Muscle of leg (tissue), 11 donors: ENCODE data around the gene ACSM2B. TPM values are rescaled to one million over a fixed set of nuclear protein-coding genes. Genes with fewer than 3 reads are reported as not detected.
"Not testable (repeated sequence)": the region's sequence is repeated elsewhere in the genome, so short reads cannot be mapped to it uniquely, and the experiment has no call there.

Source experiments
- DNase-seq: peaks from one replicate; pipeline ENCODE4 v3.0.0; 2013
- H3K27ac ChIP-seq: one replicate; pipeline ENCODE4 v1.5.1; 2013; ENCODE audit warnings: mild to moderate bottlenecking, low read length, control low read depth
- H3K27me3 ChIP-seq: one replicate; pipeline ENCODE4 v1.6.1; 2013; ENCODE audit warnings: low read length; ENCODE audit not compliant: control insufficient read depth, insufficient read depth
- H3K36me3 ChIP-seq: one replicate; pipeline ENCODE4 v1.6.1; 2013; ENCODE audit warnings: low read length; ENCODE audit not compliant: control insufficient read depth, insufficient read depth
- H3K4me1 ChIP-seq: one replicate; pipeline ENCODE4 v1.6.1; 2013; ENCODE audit warnings: low read length; ENCODE audit not compliant: control insufficient read depth, insufficient read depth
- H3K4me3 ChIP-seq: one replicate; pipeline ENCODE4 v1.5.1; 2013; ENCODE audit warnings: low read length, control low read depth
- H3K9me3 ChIP-seq: replicated peaks from 2 replicates; pipeline ENCODE4 v1.6.1; 2013; ENCODE audit warnings: low read depth, low read length; ENCODE audit not compliant: control insufficient read depth
- WGBS: methylation state at CpG from one replicate; pipeline ENCODE4 v1.1.5; 2013; ENCODE audit warnings: missing lambda C conversion rate; ENCODE audit not compliant: insufficient coverage; 5-methylcytosine and 5-hydroxymethylcytosine counted together
- polyA plus RNA-seq, 8 donors: library from polyadenylated mRNA; unstranded; fragments of 120-200 nt; gene quantifications; one replicate each; pipeline versions ENCODE4 v1.2.1 to v1.2.3, GENCODE V29; 2013; ENCODE audit warnings: inconsistent platforms in 1 of 8, low replicate concordance in 1 of 8; ENCODE audit not compliant: insufficient read length in 8 of 8, insufficient read depth in 1 of 8
- total RNA-seq: library from RNA; stranded (reverse); fragments of 120-200 nt; gene quantifications from one replicate; pipeline ENCODE4 v1.2.4, GENCODE V29; 2013

The ACSM2B gene
- total and polyA plus RNA-seq, 9 donors: 0.11 to 1.1 (median 0.55) TPM

GRCh38 chr16:20595694-20596093 lies 19.5 kb upstream of the ACSM2B start:
- not testable (repeated sequence) for H3K36me3 ChIP-seq, H3K4me3 ChIP-seq, H3K9me3 ChIP-seq, DNase-seq, H3K4me1 ChIP-seq, H3K27ac ChIP-seq, H3K27me3 ChIP-seq
- 80% methylated on average over 1 of the region's 2 CpGs for WGBS

GRCh38 chr16:20595068-20595467 lies 18.9 kb upstream of the ACSM2B start:
- not testable (repeated sequence) for H3K4me3 ChIP-seq, H3K36me3 ChIP-seq, H3K4me1 ChIP-seq, DNase-seq, H3K27me3 ChIP-seq, H3K27ac ChIP-seq, H3K9me3 ChIP-seq
- WGBS: no CpG with 5 or more reads among the region's 2 CpGs

DNA sequence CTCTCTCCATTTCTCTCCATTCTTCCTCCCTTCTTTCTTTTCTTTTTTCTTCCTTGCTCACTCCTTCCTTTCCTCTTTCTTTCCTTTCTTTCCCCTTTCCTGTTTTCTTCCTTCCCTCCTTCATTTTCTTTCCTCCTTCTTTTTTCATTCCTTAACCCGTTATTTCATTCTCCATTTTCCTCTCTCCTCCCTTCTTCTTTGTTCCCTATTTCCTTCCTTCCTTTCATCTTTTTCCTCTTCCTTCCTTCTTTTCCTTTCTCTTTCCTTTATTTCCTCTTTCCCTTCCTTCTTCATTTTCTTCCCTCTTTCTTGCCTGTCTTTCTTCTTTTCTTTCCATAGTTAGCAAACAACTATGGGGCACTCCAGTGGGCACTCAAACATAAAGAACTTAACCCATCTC lies 16.6 kb upstream of the ACSM2B start:
- not testable (repeated sequence) for H3K4me3 ChIP-seq, H3K27me3 ChIP-seq, DNase-seq, H3K4me1 ChIP-seq, H3K36me3 ChIP-seq, H3K27ac ChIP-seq, H3K9me3 ChIP-seq
- WGBS: 57% methylated on average over 1 of the region's 1 CpG

- not testable (repeated sequence) for H3K36me3 ChIP-seq, H3K9me3 ChIP-seq, H3K4me1 ChIP-seq, H3K27ac ChIP-seq, DNase-seq, H3K4me3 ChIP-seq, H3K27me3 ChIP-seq
- 100% methylated on average over 1 of the region's 6 CpGs for WGBS
Measured at GRCh38 chr16:20589486-20589885, 13.3 kb upstream of the ACSM2B start.

DNA sequence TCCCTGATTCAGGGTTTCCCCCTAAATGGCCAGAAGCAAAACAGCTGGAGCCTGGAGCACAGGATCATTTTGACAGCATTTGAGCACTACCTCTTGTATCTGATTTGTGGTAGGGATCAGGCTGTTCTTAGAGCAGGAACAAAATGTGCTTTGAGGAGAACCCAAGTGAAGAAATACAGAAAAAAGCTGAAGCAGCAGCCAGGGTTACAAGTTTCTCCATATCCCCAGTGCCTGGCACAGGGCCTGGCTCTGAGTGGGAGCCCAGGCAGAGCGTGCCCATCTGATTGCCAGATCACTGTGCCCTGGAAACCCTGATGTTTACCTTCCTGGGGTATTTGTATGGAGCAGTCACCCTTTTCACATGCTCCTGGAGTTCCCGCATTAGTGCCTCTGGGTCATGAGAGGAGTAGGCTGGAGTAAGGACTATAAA lies 11.5 kb upstream of the ACSM2B start:
- not testable (repeated sequence) for H3K4me3 ChIP-seq, H3K4me1 ChIP-seq, H3K27ac ChIP-seq, H3K27me3 ChIP-seq, H3K9me3 ChIP-seq, H3K36me3 ChIP-seq
- 60% methylated on average over 1 of the region's 2 CpGs for WGBS
- DNase-seq: peak; percentile 12

GRCh38 chr16:20586716-20587115 lies 10.5 kb upstream of the ACSM2B start:
- H3K4me3 ChIP-seq, H3K36me3 ChIP-seq, DNase-seq, H3K9me3 ChIP-seq, H3K27ac ChIP-seq, H3K27me3 ChIP-seq, H3K4me1 ChIP-seq: not testable (repeated sequence)
- no CpG with 5 or more reads among the region's 1 CpG for WGBS

DNA sequence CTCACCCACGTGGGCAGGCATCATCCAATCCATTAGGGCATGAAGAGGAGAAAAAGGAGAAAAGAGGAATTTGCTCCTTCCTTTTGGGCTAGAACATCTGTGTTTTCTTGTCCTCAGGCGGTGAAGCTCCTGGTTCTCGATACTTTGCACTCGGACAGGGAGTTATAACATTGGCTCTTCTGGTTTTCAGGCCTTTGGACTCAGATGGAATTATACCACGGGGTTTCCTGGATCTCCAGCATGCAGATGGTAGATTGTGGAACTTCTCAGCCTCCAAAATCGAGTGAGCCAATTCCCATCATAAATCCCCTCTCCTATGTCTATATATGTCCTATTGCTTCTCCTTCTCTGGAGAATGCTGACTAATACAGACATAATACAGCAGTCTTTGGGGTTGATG lies 9.9 kb upstream of the ACSM2B start:
- not testable (repeated sequence) for H3K27me3 ChIP-seq
- WGBS: 87% methylated on average over 3 of the region's 6 CpGs

DNA sequence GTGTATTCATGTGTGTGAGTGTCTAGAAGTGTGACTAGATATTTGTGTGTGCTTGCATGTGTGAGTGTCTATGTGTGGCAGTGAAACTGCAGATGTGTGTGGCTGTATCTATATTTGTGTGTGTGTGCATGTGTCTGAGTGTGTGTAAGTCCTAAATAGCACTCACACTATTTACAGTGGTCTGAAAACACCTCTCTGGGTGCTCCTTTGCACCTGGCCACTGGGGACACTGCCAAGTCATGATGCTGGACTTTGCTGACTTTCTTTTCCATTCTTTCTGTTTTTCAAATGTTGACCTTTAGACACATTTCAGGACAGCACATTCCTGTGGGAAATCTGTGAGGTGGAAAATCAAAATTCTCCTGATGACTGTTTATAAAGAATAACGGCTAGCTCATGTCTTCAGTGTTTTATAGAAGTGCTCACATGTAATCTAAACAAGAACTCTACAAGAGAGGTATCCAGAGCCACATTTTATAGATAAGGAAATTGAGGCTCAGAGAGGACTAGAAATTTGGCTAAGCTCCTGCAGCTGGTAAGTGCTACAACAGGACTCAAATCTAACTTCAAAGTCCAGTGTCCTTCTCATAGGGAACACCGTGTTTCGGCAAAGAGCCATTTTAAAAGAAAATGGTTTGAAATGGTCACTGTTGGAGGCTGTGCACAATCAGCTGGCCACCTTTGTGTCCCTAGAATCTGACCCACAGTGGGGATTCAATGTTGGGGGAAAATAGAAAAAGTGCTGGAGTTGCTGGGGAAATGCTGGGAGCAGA lies 4.5 kb upstream of the ACSM2B start:
- not testable (repeated sequence) for DNase-seq, H3K4me1 ChIP-seq, H3K36me3 ChIP-seq, H3K27ac ChIP-seq, H3K27me3 ChIP-seq, H3K4me3 ChIP-seq, H3K9me3 ChIP-seq
- no CpG with 5 or more reads among the region's 3 CpGs for WGBS

More for the DNA sequence above, 9.9 kb upstream of the ACSM2B start:
- H3K4me3 ChIP-seq, H3K36me3 ChIP-seq, H3K9me3 ChIP-seq, H3K4me1 ChIP-seq, DNase-seq, H3K27ac ChIP-seq: not testable (repeated sequence)

GRCh38 chr16:20578091-20578490 lies 1.9 kb upstream of the ACSM2B start:
- not testable (repeated sequence) for H3K9me3 ChIP-seq, H3K27ac ChIP-seq, H3K4me3 ChIP-seq, H3K4me1 ChIP-seq, H3K27me3 ChIP-seq, H3K36me3 ChIP-seq, DNase-seq
- WGBS: no CpG with 5 or more reads among the region's 3 CpGs

DNA sequence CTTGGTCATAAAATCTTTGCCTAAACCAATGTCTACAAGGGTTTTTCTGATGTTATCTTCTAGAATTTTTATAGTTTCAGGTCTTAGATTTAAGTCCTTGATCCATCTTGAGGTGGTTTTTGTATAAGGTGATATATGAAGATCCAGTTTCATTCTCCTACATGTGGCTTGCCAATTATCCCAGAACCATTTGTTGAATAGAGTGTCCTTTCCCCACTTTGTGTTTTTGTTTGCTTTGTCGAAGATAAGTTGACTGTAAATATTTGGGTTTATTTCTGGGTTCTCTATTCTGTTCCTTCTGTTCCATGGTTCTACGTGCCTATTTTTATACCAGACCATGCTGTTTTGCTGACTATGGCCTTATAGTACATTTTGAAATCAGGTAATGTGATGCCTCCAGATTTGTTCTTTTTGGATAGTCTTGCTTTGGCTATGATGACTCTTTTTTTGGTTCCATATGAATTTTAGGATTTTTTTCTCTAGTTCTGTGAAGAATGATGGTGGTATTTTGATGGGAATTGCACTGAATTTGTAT lies 7.0 kb downstream of the ACSM2B start:
- not testable (repeated sequence) for H3K27ac ChIP-seq, H3K27me3 ChIP-seq, H3K36me3 ChIP-seq, H3K9me3 ChIP-seq, DNase-seq, H3K4me1 ChIP-seq, H3K4me3 ChIP-seq
- WGBS: no CpG with 5 or more reads among the region's 2 CpGs

DNA sequence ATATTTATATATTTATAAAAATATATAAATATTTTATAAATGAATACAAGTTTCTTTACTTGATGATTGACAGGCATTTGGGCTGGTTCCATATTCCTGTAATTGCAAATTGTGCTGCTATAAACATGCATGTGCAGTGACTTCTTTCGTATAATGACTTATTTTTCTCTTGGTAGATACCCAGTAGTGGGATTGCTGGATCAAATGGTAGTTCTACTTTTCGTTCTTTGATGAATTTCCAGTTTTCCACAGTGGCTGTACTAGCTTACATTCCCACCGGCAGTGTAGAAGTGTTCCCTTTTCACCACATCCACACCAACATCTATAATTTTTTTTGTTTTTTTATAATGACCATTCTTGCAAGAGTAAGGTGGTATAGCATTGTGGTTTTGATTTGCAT lies 7.8 kb downstream of the ACSM2B start:
- H3K4me1 ChIP-seq: no peaks in the 10 kb centered on the region
- H3K9me3 ChIP-seq: no peaks in the 10 kb centered on the region
- DNase-seq: no peak
- H3K27me3 ChIP-seq: no peaks in the 10 kb centered on the region
- no peak overlapping the region for H3K4me3 ChIP-seq
- H3K36me3 ChIP-seq: no peaks in the 10 kb centered on the region
- no CpG with 5 or more reads among the region's 3 CpGs for WGBS
- no peak overlapping the region for H3K27ac ChIP-seq
